Measurements from ENCODE around the gene DAB2IP.
"Not testable (repeated sequence)": the region's sequence is repeated elsewhere in the genome, so short reads cannot be mapped to it uniquely, and the experiment has no call there.

DAB2IP gene

GRCh38 chr9:121651295-121652020, at the start of gene DAB2IP:
Gene DAB2IP, plus strand, starts transcription at chr9:121651634. Its CDS starts 142 bp downstream, at chr9:121651776.
- DNase-seq: no peak

GRCh38 chr9:121603028-121603427, 48.4 kb upstream of the DAB2IP start:
- DNase-seq: no peak

- DNase-seq: no peak
These were observed 47.2 kb upstream of the DAB2IP start for GRCh38 chr9:121604242-121604641.

GRCh38 chr9:121604654-121605053, 46.8 kb upstream of the DAB2IP start:
- DNase-seq: no peak

DNA sequence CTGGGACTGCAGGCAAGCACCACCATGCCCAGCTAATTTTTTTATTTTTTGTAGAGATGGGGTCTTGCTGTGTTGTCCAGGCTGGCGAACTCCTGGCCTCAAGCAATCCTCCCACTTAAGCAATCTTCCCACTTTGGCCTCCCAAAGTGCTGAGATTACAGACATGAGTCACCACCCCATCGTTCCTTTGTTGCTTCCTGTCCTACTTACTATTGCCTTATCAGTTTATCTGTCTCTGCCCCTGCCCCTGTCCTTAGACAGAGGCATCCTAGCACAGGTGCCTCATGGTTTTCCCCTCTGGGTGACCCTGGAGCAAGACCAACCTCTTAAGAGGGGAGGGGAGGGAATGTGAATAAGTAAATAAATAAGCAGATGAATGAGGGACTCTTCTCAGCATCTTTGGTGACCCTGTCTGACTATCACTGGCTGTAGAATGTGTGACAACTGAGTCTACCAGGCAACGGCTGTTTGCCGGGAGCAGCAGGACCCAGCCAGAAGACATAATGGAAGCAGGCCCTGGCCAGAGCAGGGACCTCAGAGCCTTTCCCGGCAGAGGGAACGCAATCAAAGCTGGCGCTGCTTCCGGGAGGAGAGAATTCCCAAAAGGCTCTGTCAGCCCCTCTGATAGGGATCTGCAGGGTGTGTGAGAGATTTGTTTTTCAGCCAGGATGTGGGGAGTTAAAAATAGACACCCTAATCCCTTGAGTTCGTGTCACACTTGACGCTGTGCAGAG, 43.8 kb upstream of the DAB2IP start:
- no peak for DNase-seq

GRCh38 chr9:121608168-121608853, 43.1 kb upstream of the DAB2IP start:
- DNase-seq: no peak

GRCh38 chr9:121609822-121610637, 41.4 kb upstream of the DAB2IP start:
- DNase-seq: no peak

- DNase-seq: no peak
These were observed 40.8 kb upstream of the DAB2IP start for GRCh38 chr9:121610638-121610953.

- no peak for DNase-seq
These were observed 38.9 kb upstream of the DAB2IP start for GRCh38 chr9:121612511-121612998.

DNA sequence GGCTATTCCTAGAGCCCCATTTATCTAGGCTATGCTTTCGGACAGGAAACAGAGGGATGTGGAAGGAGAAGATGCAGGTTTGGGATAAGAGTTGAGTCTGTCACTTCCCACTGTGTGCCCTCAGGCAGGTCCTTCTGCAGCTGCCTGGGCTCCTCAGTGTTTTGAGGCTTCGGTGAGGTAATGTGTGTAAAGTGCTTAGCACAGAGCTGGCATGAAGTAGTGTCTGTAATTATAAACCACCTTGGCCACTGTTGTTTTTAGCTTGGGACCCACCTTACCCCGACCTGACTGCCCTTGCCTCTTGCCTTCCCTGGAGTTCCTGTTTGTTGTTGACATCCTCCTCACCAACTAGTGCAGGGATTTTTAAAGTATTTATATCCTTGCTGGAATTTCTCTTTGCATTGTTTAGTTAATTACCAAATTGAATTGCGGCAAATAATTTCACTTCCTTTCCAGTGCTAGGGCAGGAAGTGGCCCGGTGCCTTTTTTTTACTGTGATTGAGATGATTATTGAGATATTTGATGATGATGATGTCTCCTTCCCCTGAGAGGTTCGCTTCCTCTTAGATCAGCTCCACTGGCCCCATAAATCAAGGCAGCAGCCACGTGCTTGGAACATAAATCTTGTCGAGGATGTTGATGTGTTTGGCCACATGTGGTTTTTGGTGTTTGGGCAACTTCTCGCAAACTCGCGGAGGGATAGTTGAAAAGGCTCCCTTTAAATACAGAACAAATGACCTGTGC, 38.3 kb upstream of the DAB2IP start:
- no peak for DNase-seq

GRCh38 chr9:121616123-121616755, 35.2 kb upstream of the DAB2IP start:
- DNase-seq: no peak

GRCh38 chr9:121618504-121618903, 32.9 kb upstream of the DAB2IP start:
- DNase-seq: no peak

- not testable (repeated sequence) for DNase-seq
These were observed 32.5 kb upstream of the DAB2IP start for GRCh38 chr9:121618910-121619309.

- no peak for DNase-seq
These were observed 31.7 kb upstream of the DAB2IP start for GRCh38 chr9:121619545-121620324.

DNA sequence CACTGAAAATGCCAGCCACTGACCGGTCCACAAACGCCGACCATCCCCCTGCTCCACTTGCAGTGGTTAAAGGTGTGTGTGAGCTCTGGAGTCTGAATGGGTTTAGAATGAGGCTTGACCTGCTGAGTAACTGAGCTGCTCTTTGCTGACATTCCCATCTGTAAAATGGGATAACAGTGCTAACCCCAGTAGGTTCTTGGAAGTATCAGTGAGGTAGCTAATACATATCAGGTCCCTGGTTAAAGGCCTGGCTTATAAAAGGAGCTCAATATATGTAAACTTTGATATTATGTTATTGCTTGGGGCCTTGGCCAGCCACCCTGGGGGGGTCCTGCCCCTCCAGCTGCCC, 31.1 kb upstream of the DAB2IP start:
- no peak for DNase-seq

GRCh38 chr9:121620777-121621449, 30.5 kb upstream of the DAB2IP start:
- DNase-seq: no peak

DNA sequence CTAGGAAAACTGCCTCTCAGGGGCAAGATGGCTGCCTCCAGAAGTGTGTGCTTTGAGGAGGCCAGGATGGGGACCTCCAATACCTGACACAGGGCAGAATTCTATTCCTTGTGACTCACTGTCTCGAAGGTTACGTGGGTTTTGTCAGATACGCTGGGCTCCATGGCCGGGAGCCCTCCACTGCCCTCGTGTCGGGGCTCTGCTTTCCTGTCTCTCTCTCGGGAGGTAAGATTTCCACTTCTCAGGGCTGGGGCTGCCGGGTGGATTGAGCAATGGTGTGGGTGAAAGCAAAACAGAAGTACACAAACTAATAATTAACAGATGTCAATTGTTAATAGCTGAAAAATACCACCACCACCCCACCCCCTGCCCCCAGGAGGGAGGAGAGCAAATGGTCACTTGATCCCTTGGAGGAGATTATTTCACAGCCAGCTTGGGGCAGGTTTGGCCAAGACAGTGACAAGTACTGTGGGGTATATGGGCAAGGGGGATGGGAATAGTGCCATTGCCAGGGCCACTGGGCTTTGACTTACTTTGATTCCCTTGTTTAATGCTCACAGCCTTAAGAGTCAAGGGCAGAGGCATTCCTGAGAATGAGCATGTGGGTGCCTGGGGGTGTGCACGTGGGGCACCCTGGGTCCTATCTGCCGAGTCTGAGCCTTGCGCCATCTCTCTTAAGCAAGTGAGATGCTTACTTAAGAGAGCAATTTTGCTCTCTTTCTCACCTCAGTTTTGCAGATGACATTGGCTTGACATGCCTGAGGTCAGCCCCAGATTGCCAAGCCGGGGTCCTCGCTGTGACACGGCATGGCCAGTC, 28.8 kb upstream of the DAB2IP start:
- no peak for DNase-seq

GRCh38 chr9:121623430-121623829, 28.0 kb upstream of the DAB2IP start:
- DNase-seq: not testable (repeated sequence)

DNA sequence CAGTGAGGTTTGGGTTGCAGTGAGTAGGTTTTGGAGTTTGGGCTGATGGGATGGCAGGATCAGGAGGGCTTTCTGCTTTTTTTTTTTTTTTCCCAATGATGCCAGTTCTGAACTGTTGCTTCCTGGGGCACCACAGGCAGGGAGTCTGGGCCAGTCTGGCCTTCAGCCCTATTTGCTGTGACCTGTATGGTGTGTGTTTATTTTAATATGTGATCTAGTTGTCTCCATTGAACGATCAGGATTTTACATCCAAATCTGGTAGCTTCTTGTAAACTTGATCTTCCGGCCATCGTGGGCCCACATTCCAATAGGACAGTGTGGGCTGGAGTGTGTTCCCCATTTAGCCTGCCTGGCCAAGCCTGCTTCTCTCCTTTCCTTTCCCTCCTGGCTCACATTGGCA, 25.8 kb upstream of the DAB2IP start:
- DNase-seq: no peak

Data from cortex of kidney (tissue), 1 donor.